T-cell (primary cell): Measurements from ENCODE around the gene CLCN2. TPM values are rescaled to one million over a fixed set of nuclear protein-coding genes. Genes with fewer than 3 reads are reported as not detected.
A peak's percentile ranks its signal among the peaks of the same experiment; 100 is the strongest.

Experiments used
- ATAC-seq, 4 experiments: fragments of 200-7000 bp in 3 of 4; fragments of 150-1000 bp in 1 of 4; cut with Tn5 transposase; replicated peaks in 1 of 4; 1 replicate in 3 of 4; 2 replicates in 1 of 4; pipeline ENCODE4 v1.10.0; 2021; ENCODE audit warnings: moderate library complexity in 3 of 4, mild to moderate bottlenecking in 2 of 4, moderate number of reproducible peaks in 1 of 4
- CTCF ChIA-PET, 2 donors: fragments of 300-600 bp; sonication (Branson Sonifier 250); formaldehyde crosslinking; loops; one replicate each; lab custom pipeline; 2022; ENCODE audit warnings: antibody characterized with exemption in 2 of 2; lab: Charles Lee
- POLR2A ChIA-PET, 2 donors: fragments of 300-600 bp; sonication (Branson Sonifier 250); formaldehyde crosslinking; loops; one replicate each; lab custom pipeline; 2022; ENCODE audit warnings: antibody characterized with exemption in 2 of 2; lab: Charles Lee
- DNase-seq, 35 experiments: peaks; one replicate each; pipeline versions ENCODE4 v3.0.0 to v3.0.0-alpha.2; 2013 to 2023
- H3K27ac ChIP-seq: one replicate; pipeline ENCODE4 v1.5.1; 2013; ENCODE audit warnings: low read length
- H3K27me3 ChIP-seq, 2 experiments: replicated peaks in 1 of 2; 1 replicate in 1 of 2; 2 replicates in 1 of 2; pipeline versions ENCODE4 v1.6.1 to v1.7.0; 2013; ENCODE audit warnings: low read length in 1 of 2, mixed read lengths in 1 of 2; ENCODE audit not compliant: control insufficient read depth in 2 of 2, insufficient read depth in 2 of 2; ENCODE audit errors: extremely low read depth in 1 of 2
- H3K36me3 ChIP-seq, 2 donors: 1 replicate in 1 of 2; 2 replicates in 1 of 2; pipeline versions ENCODE4 v1.6.1 to v1.7.0; 2013; ENCODE audit warnings: low read length in 1 of 2; ENCODE audit not compliant: control insufficient read depth in 2 of 2, insufficient read depth in 1 of 2; ENCODE audit errors: extremely low read depth in 1 of 2
- H3K4me1 ChIP-seq, 2 experiments: 1 replicate in 1 of 2; 2 replicates in 1 of 2; pipeline versions ENCODE4 v1.6.1 to v1.7.0; 2013; ENCODE audit warnings: low read length in 2 of 2, mixed read lengths in 1 of 2; ENCODE audit not compliant: insufficient read depth in 2 of 2, control insufficient read depth in 1 of 2; ENCODE audit errors: extremely low read depth in 1 of 2
- H3K4me3 ChIP-seq, 2 donors: 1 replicate in 1 of 2; 2 replicates in 1 of 2; pipeline versions ENCODE4 v1.5.1 to v1.7.0; 2013; ENCODE audit warnings: mild to moderate bottlenecking in 2 of 2, low read length in 1 of 2, moderate library complexity in 1 of 2; ENCODE audit not compliant: control insufficient read depth in 1 of 2; ENCODE audit errors: extremely low read depth in 1 of 2
- H3K9me3 ChIP-seq: 2 replicates; pipeline ENCODE4 v1.7.0; 2013
- H3K27ac Mint-ChIP-seq, 2 donors: one replicate each; pipeline ENCODE4 v1.8.0; 2020 to 2021; ENCODE audit warnings: mild to moderate bottlenecking in 2 of 2, mixed read lengths in 2 of 2
- H3K27me3 Mint-ChIP-seq, 2 donors: one replicate each; pipeline ENCODE4 v1.8.0; 2021 to 2022; ENCODE audit warnings: mixed read lengths in 2 of 2
- H3K36me3 Mint-ChIP-seq: one replicate; pipeline ENCODE4 v1.8.0; 2021; ENCODE audit warnings: mixed read lengths
- H3K4me1 Mint-ChIP-seq, 3 donors: one replicate each; pipeline ENCODE4 v1.8.0; 2020 to 2022; ENCODE audit warnings: mixed read lengths in 3 of 3, mild to moderate bottlenecking in 1 of 3
- H3K4me3 Mint-ChIP-seq, 3 donors: one replicate each; pipeline ENCODE4 v1.8.0; 2020 to 2022; ENCODE audit warnings: mild to moderate bottlenecking in 3 of 3, mixed read lengths in 3 of 3, moderate library complexity in 3 of 3
- H3K9me3 Mint-ChIP-seq, 3 donors: one replicate each; pipeline ENCODE4 v1.8.0; 2020 to 2022; ENCODE audit warnings: mixed read lengths in 3 of 3
- WGBS: methylation state at CpG from one replicate; pipeline ENCODE4 v1.1.5; 2013; ENCODE audit warnings: missing lambda C conversion rate; ENCODE audit not compliant: insufficient coverage; 5-methylcytosine and 5-hydroxymethylcytosine counted together
- total RNA-seq, 35 experiments: library from RNA in 6 of 35; stranded (reverse) in 6 of 35; fragments of 120-200 nt in 1 of 35; gene quantifications; one replicate each; pipeline versions ENCODE4 v1.2.1 to v1.2.4 and lab custom pipeline; 2013 to 2026

The CLCN2 gene
- total RNA-seq, 5 donors from 2014 or later (not counting 1 experiment from before 2014, with no cell fraction given), result 3.2 to 5.9 (median 4.6) TPM

DNA sequence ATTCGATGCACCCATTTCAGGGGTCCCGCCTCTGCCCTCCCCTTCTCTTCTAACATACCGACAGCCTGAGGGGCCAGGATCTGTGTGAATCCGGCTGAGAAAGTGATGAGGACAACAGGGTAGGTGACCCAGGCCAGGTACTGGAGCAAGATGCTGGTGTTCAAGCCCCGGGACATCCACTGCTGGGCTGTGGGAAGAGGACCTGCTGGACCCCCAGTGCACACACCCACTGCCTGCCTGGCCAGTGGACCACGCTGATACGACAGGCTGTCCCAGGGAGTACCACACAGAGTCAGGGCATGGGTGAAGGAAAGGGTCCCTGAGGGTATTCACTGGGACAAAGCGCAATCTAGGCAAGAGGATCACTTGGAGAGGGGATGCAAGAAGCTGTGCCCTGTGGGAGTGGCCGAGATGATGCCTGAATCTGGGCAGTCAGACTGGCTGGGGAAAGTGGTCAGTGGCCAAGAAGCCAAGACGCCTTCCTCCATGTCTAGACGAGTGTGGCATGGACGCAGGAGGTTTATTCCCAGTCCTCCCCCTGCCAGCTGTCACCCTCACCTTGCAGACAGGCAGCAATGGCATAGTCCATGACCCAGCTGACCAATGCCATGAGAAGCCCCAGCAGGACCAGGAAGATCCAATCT is 3.2 kb downstream of the CLCN2 start:
- Histone ChIP-seq H3K36me3 (no peaks in the 10 kb centered on the region), H3K27me3 (peaks cover 0 to 3% of the 10 kb centered on the region in 2 experiments), H3K27ac (no peak overlapping the region), H3K9me3 (no peaks in the 10 kb centered on the region), H3K4me3 (no peak overlapping the region), H3K4me1 (peaks cover 0 to 27% of the 10 kb centered on the region in 2 experiments)
- Mint-ChIP-seq H3K36me3 (no peaks in the 10 kb centered on the region), H3K27me3 (no peaks in the 10 kb centered on the region), H3K4me1 (peaks cover 8 to 18% (median 11%) of the 10 kb centered on the region in 3 donors), H3K4me3 (no peak overlapping the region), H3K9me3 (no peaks in the 10 kb centered on the region), H3K27ac (no peak overlapping the region)
- ChIA-PET POLR2A (no interaction called here), CTCF (interaction anchor here (0.6 kb wide), 2 partner anchors 13 to 93 kb away, joined by 3 read pairs; no protein-coding TSS in a partner anchor)
- DNase-seq (no peak), ATAC-seq (no peak)
- WGBS, result 94% methylated on average over 6 of the region's 12 CpGs

DNA sequence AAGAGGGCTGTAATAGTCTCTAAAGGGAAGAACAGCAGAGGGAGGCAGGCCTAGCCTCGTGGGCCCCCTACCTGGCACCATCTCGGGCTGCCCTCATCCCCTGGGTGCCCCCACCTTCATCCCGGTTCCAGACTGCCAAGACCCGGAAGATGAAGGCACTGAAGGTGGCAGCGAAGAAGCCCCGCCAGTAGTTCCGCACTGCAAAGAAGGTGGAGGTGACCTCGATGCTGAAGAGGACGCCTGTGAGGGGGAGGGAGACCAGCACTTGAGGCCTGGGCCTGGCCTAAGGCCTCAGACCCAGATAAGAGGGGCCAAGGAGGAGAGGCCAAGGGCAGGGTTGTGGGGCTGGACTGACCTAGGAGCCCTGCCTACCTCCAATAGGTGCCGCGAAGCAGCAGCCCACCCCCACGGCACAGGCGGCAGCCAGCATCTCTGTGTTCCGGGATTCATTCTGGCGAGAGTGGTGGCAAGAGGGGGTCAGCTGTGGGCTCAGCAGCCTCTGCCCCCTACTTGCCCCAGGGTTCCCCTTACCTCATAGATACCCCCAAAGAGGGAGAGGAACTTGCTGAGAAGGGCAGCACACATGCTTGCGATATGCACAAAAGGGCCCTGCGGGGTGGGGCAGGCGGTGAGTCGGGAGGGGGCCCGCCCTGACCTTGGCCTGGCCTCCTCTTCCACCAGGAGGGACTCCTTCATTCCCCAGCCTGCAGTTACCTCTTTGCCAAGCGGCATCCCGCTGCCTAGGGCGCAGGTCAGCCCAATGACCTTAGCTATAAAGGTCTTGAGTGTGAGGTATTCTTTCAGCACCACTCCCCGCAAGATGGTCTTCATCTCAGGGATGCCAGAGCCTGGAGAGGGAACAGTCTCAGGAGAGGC is 3.9 kb downstream of the CLCN2 start:
- peaks cover 0 to 3% of the 10 kb centered on the region in 2 experiments for H3K27me3 ChIP-seq
- Mint-ChIP-seq H3K27me3 (no peaks in the 10 kb centered on the region), H3K36me3 (no peaks in the 10 kb centered on the region), H3K9me3 (no peaks in the 10 kb centered on the region), H3K27ac (no peak overlapping the region), H3K4me1 (peaks cover 6 to 15% (median 10%) of the 10 kb centered on the region in 3 donors), H3K4me3 (no peak overlapping the region)
- H3K4me1 ChIP-seq, result peaks cover 0 to 24% of the 10 kb centered on the region in 2 experiments
- ChIA-PET CTCF (interaction anchor here in 1 of 2 donors (0.6 kb wide), 1 partner anchor 92 kb away, joined by 3 read pairs; no protein-coding TSS in a partner anchor), POLR2A (no interaction called here)
- H3K36me3 ChIP-seq, result no peaks in the 10 kb centered on the region
- DNase-seq (no peak), ATAC-seq (no peak)
- 87% methylated on average over 9 of the region's 24 CpGs for WGBS
- H3K27ac ChIP-seq, result no peak overlapping the region
- H3K9me3 ChIP-seq, result no peaks in the 10 kb centered on the region
- no peak overlapping the region for H3K4me3 ChIP-seq

DNA sequence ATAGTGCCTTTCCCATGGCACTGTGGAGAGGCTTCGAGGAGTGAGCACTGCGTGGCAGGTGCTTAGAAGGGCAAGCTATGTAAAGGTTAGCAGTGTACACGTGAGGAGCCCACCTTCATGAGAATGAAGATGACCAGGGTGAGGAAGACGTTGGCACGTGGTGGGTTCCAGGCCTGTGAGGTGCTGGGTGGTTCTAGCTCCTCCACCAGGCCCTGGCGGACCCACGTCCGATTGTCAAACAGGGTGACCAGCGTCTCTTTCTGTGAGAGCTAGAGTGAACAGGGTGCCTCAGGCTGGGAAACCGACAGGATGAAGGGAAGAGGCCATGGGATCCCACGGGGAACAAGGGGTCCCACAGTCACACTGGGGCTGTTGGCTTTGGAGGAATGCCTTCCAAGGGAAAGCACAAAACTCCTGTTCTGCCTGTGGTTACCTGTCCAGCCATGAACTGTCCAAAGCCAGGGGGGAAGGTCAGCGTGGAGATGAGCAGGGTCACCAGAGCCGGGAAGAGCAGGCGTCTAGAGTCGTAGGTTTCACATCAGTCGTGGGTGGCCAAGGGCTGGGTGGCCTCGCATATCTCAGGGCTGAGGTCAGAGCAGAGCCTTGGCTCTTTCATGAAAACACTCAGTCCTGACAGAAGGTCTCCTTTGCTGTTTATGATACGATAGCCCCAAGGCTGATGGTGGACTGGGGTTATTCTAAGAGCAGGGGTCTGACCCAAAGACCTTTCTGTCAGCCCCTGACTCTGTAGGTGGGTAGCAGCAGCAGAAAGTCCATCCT is 6.0 kb downstream of the CLCN2 start:
- peaks cover 0 to 11% of the 10 kb centered on the region in 2 experiments for H3K4me1 ChIP-seq
- Mint-ChIP-seq H3K4me1 (peaks cover under 1 to 8% (median 7%) of the 10 kb centered on the region in 3 donors), H3K27me3 (no peaks in the 10 kb centered on the region), H3K27ac (no peak overlapping the region), H3K4me3 (no peak overlapping the region), H3K36me3 (no peaks in the 10 kb centered on the region), H3K9me3 (no peaks in the 10 kb centered on the region)
- no peak overlapping the region for H3K27ac ChIP-seq
- ChIA-PET POLR2A (no interaction called here), CTCF (interaction anchor here (0.5 to 1.3 kb wide), 6 partner anchors 11 to 830 kb away, joined by 3 to 5 read pairs (median 4); no protein-coding TSS in a partner anchor)
- H3K36me3 ChIP-seq, result no peaks in the 10 kb centered on the region
- WGBS, result 84% methylated on average over 17 of the region's 18 CpGs
- no peaks in the 10 kb centered on the region for H3K9me3 ChIP-seq
- peaks cover 0 to 3% of the 10 kb centered on the region in 2 experiments for H3K27me3 ChIP-seq
- H3K4me3 ChIP-seq, result no peak overlapping the region
- no peak for ATAC-seq
- no peak for DNase-seq

DNA sequence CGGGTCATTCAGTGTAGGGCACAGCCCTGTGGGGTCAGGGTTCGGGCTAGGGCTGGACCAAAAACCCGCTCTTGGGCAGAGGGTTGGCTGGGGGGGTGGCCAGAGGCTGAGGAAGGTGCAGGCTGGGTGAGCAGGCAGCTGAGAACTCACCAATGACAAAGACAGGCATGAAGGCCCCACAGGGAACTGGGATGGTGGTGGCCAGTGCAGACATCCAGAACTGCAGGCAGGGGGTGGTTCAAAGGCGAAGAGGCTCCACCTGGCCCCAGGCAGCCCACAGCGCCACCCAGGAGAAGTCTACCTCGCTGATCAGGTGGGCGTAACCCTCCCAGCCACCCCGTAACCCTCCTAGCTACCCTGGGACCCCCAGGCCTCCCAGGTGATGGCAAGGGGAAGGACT is 6.7 kb downstream of the CLCN2 start:
- no peak for ATAC-seq
- no peak overlapping the region for H3K27ac Mint-ChIP-seq
- H3K27me3 ChIP-seq, result peaks cover 0 to 3% of the 10 kb centered on the region in 2 experiments

DNA sequence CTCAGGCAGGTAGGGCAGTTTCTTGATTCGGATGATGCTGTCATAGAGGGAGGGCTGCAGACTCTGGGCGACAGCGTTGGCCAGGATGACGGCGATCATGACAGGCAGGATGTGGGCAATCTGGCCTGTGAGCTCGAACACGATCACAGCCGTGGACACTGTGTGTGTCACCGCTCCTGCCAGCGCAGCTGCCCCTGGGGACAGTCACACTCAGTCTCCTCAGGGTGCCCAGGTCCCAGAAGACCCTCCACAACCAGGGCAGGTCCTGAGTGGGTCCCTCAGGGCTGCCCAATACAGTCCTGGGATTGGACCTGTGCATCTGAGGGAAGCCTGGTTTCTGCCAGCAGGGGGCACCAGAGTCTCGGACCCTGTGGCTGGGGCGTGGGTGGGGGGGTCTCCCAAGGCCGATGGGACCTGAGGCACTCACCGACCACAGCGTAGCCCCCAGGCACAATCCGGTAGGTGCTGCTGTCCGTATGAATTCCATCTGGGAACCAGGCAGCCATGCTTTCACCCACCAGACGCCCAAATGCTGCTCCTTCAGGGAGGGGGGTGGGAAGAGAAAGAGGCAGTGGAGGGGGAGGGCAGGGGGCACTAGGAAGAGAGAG is 7.2 kb downstream of the CLCN2 start:
- Mint-ChIP-seq H3K27me3 (no peaks in the 10 kb centered on the region), H3K4me3 (no peak overlapping the region), H3K9me3 (no peaks in the 10 kb centered on the region), H3K36me3 (no peaks in the 10 kb centered on the region), H3K27ac (no peak overlapping the region), H3K4me1 (peaks cover 0 to 4% (median 0%) of the 10 kb centered on the region in 3 donors)
- DNase-seq (peak in 27 of 35 experiments; percentile 21 to 76 (median 49)), ATAC-seq (peak; percentile 63 to 82 (median 78))
- H3K9me3 ChIP-seq, result no peaks in the 10 kb centered on the region
- peaks cover 0 to 10% of the 10 kb centered on the region in 2 experiments for H3K4me1 ChIP-seq
- ChIA-PET CTCF (interaction anchor here (0.5 to 1.3 kb wide), 11 partner anchors 8 to 239 kb away, joined by 3 to 20 read pairs (median 4); no protein-coding TSS in a partner anchor), POLR2A (interaction anchor here in 1 of 2 donors (0.5 kb wide), 1 partner anchor 1411 kb away, joined by 3 read pairs; no protein-coding TSS in a partner anchor)
- no peak overlapping the region for H3K4me3 ChIP-seq
- H3K36me3 ChIP-seq, result no peaks in the 10 kb centered on the region
- WGBS, result 35% methylated on average over 10 of the region's 18 CpGs
- no peak overlapping the region for H3K27ac ChIP-seq
- H3K27me3 ChIP-seq, result peaks cover 0 to 3% of the 10 kb centered on the region in 2 experiments

More for the DNA sequence above, 6.7 kb downstream of the CLCN2 start:
- Histone ChIP-seq H3K27ac (no peak overlapping the region), H3K36me3 (no peaks in the 10 kb centered on the region), H3K9me3 (no peaks in the 10 kb centered on the region), H3K4me1 (peaks cover 0 to 10% of the 10 kb centered on the region in 2 experiments), H3K4me3 (no peak overlapping the region)
- H3K36me3 Mint-ChIP-seq, result no peaks in the 10 kb centered on the region
- DNase-seq, result no peak
- no peak overlapping the region for H3K4me3 Mint-ChIP-seq
- ChIA-PET CTCF (interaction anchor here (0.5 to 1.3 kb wide), 6 partner anchors 12 to 830 kb away, joined by 3 to 5 read pairs (median 4); no protein-coding TSS in a partner anchor), POLR2A (no interaction called here)
- no peaks in the 10 kb centered on the region for H3K9me3 Mint-ChIP-seq
- WGBS, result 97% methylated on average over 3 of the region's 8 CpGs
- H3K4me1 Mint-ChIP-seq, result peaks cover 0 to 4% (median 1%) of the 10 kb centered on the region in 3 donors
- no peaks in the 10 kb centered on the region for H3K27me3 Mint-ChIP-seq
